SHP77 (cell line): ENCODE measurements around the gene DTHD1.

Experiments
- DNase-seq, 2 experiments: peaks; one replicate each; lab custom pipeline; 2025; lab: John Stamatoyannopoulos, UW

DTHD1 gene

GRCh38 chr4:36269533-36270173 is 11.8 kb upstream of the DTHD1 start:
- no peak for DNase-seq

GRCh38 chr4:36273276-36273675 is 8.1 kb upstream of the DTHD1 start:
- DNase-seq = no peak

DNA sequence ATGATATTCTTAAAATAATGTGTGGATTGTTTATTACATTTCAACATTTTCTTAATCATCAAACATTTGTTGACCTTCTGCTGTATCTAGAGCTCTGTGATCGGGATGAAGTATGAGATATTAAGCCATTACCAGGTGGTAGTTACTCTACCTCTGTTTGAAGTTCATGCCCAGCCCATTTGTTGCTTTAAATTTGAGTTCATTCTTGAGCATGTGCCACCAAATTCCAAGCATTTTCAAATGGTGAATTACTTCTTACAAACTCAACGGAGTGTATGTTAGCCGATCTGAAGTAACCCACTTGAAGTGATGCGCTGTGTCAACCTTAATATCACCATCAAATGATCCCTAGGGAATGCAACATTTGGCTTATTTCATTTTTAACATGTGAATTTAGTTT is 7.3 kb upstream of the DTHD1 start:
- DNase-seq = no peak

- DNase-seq = no peak
Observed at GRCh38 chr4:36277533-36277932, 3.9 kb upstream of the DTHD1 start.

DNA sequence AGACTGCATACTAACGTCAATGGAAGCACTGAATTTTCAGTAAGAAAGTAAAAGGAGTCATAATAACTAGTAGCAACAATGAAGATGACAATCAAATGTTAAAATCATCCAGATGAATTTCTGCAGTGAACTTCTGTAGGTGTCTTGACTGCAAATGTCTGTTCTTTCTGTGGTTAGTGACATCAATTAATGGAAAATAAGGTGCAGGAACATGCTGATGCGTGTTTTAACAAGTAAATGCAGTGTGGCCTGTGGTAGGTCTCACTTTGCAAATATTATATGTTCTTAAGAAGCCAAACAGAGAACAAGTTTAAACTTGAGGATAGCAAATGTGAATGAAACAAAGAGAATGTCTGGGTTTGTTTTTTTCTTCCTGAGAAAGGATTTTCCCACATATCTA is 2.6 kb upstream of the DTHD1 start:
- no peak for DNase-seq

GRCh38 chr4:36280555-36280954 is 861 bp upstream of the DTHD1 start:
- no peak for DNase-seq

DNA sequence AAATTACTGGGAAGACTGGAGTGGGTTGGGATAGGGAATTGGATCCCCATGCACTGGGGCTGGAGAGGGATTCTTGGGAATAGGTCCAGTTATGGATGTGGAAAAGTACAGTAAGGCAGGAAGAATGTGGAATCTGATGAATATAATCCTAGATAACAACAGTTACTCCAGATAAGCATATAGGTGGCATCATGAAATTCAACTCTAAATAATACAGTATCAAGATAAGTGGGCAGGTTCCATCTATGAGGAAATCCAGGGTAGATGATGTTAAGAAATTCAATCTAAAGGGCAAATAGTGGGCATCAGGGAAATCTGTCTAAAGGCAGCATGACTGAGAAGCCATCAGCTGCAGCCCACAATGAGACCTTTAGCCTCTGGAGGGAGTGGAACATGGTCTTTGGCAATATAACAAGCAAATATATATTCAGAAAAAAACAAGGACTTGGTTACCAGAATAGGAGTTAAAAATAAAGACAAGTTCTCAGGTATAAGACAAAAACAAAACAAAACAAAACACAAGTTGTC is 1.2 kb downstream of the DTHD1 start:
- DNase-seq = no peak

DNA sequence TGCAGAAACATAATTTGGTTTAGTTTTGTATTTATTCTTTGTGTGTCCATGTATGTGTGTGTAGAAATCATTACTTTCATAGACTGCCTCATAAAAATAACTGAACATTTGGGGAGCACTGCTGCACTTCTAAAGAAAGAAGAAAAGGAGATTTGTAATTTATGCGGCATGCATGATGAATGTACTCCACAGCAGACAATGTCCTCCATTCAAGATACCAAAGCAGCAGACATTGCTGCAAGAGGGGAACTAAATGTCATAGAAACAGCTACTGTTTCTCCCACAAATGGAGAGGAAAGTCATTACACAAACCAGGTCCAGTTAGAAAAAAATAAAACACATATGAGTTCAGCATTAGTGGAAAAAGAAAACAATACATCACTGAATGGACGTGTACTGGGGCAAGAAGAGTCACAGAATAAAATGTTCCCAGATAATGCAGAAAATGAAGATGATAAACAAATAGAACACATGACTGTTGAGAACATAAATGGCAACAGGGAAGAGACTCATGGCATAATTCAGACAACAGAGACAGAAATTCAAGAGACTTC is 2.6 kb downstream of the DTHD1 start:
- no peak for DNase-seq

- DNase-seq = no peak
Observed at GRCh38 chr4:36285784-36286480, 4.5 kb downstream of the DTHD1 start.

DNA sequence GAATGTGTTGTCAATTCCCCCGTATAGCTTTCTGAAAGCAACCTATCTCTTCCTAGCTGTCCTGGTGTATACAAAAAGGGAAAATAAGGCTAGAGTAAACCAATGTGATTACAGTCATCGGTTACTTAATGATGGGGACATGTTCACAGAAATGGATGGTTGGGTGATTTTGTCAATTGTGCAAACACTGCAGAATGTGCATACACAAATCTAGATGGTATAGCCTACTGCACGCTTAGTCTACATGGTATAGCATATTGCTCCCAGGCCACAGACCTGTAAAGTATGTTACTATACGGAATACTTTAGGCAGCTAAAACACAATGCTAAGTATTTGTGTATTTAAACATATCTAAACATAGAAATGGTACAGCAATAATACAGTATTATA is 5.1 kb downstream of the DTHD1 start:
- no peak for DNase-seq

GRCh38 chr4:36288731-36289426 is 7.5 kb downstream of the DTHD1 start:
- DNase-seq = no peak

- DNase-seq = no peak
Observed at GRCh38 chr4:36290641-36291040, 9.2 kb downstream of the DTHD1 start.

DNA sequence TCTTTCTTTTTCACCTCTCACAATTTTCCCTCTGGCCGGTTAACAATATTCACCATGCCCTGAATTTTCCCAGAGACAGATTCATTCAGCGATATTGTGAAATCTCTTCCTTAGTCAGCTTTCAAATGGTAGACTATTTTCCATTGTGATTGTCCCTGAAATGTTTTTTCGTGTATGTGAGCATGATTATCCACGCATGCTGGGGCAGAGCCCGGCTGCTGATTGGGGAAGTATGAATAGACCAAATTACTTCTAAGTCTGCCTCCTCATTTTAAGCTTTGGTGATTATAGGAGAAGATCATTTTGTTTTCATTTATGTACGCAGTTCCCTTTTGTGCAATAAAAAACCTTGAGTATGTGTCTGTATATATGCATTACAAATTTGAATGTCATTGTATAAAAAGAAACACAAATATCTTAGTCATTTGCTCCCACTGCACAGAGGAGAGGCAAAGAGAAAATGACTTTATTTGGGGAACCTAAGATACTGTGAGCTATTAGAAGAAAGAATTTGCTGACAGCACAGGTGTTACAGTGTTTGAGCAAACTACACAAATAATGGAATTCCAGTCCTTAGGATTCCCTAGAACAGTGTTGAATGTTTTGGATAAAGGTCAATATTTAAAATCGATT is 11.3 kb downstream of the DTHD1 start:
- DNase-seq = no peak

DNA sequence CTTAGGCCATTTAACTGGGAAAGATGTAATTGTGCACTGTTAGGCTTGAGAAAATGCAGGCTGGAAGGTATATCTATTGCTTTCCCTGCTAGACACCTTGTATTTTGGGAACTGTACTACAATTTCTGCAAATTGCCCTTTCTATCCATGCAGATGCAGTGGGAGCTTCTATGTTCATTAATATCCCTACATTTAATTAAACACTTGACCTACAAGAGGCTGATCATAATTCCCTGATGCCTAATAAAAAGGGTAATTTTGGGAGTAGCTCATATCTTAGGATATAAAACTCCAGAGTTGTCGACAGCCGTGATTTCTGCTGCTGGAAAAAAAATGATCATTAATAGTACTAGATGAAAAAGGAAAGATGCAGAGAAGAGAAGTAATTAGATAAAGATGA is 19.7 kb downstream of the DTHD1 start:
- no peak for DNase-seq

GRCh38 chr4:36303426-36304137 is 22.2 kb downstream of the DTHD1 start:
- DNase-seq = no peak

DNA sequence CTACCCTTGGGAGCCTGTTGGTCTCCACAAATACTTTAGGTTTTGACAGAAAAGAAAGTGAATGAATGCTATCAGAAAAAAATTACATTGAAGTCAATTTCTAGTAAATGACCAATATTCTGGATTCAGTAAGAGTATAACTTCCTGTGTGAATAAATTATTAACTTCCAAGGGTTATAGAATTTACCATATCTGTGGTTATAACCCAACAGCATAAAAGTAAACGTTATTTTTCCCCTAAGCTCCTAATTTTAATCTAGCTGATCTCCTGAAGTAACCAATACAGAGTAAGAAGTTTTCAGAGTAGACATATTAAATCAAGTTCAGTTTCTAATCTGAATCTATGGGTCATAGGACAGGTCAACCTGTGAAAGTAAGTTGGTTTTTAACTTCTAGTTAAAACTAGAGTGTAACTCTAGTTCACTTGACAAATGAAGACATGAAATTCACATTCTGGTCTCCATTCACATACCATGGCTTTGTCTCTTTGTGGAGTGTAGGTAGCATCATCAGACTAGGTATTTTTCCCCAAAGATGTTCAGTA is 22.8 kb downstream of the DTHD1 start:
- no peak for DNase-seq

DNA sequence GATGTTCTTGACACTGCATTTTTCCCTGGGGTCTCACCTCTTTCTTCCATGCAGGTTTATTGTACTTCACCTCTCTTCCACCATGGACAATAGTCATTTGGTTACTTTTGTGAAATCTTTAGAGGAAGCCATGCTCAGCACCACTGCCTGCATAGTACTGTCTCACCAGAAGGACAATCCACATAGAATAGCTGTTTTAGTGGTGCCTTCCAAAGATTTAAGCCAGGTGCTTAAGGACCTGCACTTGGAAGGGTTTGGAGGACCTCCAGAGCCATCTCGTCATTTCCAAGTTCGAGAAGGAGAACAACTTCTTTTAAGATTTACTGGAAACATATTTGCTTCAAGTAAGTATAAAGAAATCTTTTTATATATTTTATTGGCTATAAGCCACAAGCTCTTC is 26.7 kb downstream of the DTHD1 start:
- no peak for DNase-seq

DNA sequence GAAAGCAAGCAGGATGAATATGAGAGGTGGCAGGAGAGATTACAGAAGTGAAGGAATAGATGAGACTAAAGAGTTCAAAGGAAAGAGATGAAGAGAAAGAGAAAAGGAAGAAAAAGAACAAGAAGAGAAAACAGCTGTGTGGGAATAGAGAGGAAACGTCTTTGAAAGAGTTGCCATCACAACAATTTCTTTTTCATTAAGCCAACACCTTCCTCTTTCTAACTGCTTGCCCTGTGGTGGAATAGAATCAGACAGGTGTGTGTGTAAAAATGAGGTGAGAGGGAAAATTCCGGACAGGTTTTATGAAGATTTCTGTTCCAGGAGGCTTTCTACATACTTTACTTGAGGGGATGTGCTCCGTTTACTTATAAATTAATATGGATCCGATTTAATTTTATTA is 28.8 kb downstream of the DTHD1 start:
- DNase-seq = no peak

GRCh38 chr4:36310793-36311192 is 29.4 kb downstream of the DTHD1 start:
- no peak for DNase-seq

DNA sequence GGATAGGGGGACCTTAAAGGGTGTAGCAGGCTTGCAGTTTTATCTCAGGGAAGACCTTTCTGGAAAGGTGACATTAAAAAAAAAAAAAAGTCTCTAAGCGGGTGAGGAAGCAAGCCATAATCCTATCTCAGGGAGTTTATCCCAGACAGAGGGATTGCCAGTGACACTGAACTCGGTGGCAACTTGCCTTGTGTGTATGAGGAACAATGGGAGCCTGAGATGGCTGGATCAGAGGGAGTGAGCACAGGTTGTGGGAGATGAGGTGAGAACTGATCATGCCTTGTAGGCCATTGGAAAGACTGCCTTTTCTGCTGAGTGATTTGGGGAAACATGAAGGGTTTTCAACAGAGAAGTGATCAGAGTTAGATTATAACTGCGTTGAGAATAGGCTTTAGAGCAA is 31.1 kb downstream of the DTHD1 start:
- no peak for DNase-seq

DNA sequence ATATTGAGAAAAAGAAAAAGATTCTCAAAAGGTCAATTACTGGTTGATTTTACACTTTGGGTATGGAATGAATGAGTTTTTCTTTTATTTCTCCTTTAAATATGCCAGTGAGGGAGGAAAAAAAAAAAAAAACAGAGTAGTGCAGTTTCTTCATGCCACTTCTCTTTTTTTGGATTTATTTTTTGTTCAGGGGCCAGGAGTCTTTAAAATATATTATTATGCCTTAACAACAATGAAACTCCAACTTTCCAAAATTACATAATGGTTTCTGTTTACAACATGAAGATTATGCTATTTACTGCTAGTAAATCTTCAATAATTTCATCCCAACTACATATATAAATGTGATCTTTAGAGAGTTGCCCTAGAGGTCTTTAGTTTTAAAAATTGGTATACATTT is 31.9 kb downstream of the DTHD1 start:
- no peak for DNase-seq
